IMR-90 (cell line): ENCODE data around the gene CCNJL. TPM values are rescaled to one million over a fixed set of nuclear protein-coding genes. Genes with fewer than 3 reads are reported as not detected.

Experiments used
- ATAC-seq: fragments of 200-7000 bp; cut with Tn5 transposase; 2 replicates; pipeline ENCODE4 v1.9.1; 2020; ENCODE audit warnings: low read depth, mild to moderate bottlenecking, moderate library complexity
- BruUV-seq: library from RNA; stranded (reverse); fragments of 400-500 nt; replicated peaks from 2 replicates; lab custom pipeline; 2021; lab: Mats Ljungman, UMichigan
- CTCF ChIA-PET: fragments of 300-600 bp; formaldehyde crosslinking; extraction: SDS; loops from one replicate; lab custom pipeline; 2021; ENCODE audit warnings: antibody characterized with exemption; lab: Yijun Ruan, JAX
- POLR2A ChIA-PET: fragments of 300-600 bp; sonication (Branson Sonifier 250); formaldehyde crosslinking; loops from one replicate; lab custom pipeline; 2022; ENCODE audit warnings: antibody characterized with exemption; ENCODE audit not compliant: unreplicated experiment; lab: Charles Lee
- DNase-seq: peaks from one replicate; pipeline ENCODE4 v3.0.0; 2013
- H2AFZ ChIP-seq: replicated peaks from 2 replicates; pipeline ENCODE3; 2013; ENCODE audit warnings: low read length, mild to moderate bottlenecking; ENCODE audit not compliant: poor library complexity
- H2AK5ac ChIP-seq: 2 replicates; pipeline ENCODE4 v1.6.1; 2013; ENCODE audit warnings: low read depth, low read length, inconsistent platforms
- H2AK9ac ChIP-seq: replicated peaks from 2 replicates; pipeline ENCODE3; 2013; ENCODE audit warnings: mild to moderate bottlenecking, low read depth, low read length, moderate library complexity; ENCODE audit not compliant: poor library complexity
- H2BK120ac ChIP-seq: 2 replicates; pipeline ENCODE4 v1.6.1; 2013; ENCODE audit warnings: low read depth, low read length, inconsistent platforms
- H2BK15ac ChIP-seq: 3 replicates; pipeline ENCODE4 v1.6.1; 2013; ENCODE audit warnings: low read depth, low read length, inconsistent platforms
- H2BK20ac ChIP-seq: 2 replicates; pipeline ENCODE4 v1.6.1; 2013; ENCODE audit warnings: low read depth, mild to moderate bottlenecking, inconsistent platforms, low read length, moderate library complexity
- H2BK5ac ChIP-seq: 2 replicates; pipeline ENCODE4 v1.6.1; 2013; ENCODE audit warnings: mild to moderate bottlenecking, low read depth, low read length, inconsistent platforms; ENCODE audit not compliant: poor library complexity, severe bottlenecking
- H3K14ac ChIP-seq: replicated peaks from 2 replicates; pipeline ENCODE4 v1.6.1; 2013; ENCODE audit warnings: low read depth, low read length, inconsistent platforms
- H3K18ac ChIP-seq: 2 replicates; pipeline ENCODE4 v1.6.1; 2013; ENCODE audit warnings: low read depth, low read length, control low read depth
- H3K23ac ChIP-seq: 2 replicates; pipeline ENCODE4 v1.6.1; 2013; ENCODE audit warnings: low read depth, low read length, inconsistent platforms
- H3K27ac ChIP-seq: 2 replicates; pipeline ENCODE4 v1.5.1; 2013; ENCODE audit warnings: mild to moderate bottlenecking, control low read depth, low read length; ENCODE audit not compliant: insufficient read depth
- H3K27me3 ChIP-seq: 2 replicates; pipeline ENCODE4 v1.6.1; 2013; ENCODE audit warnings: low read length; ENCODE audit not compliant: control insufficient read depth, insufficient read depth
- H3K36me3 ChIP-seq: 2 replicates; pipeline ENCODE4 v1.6.1; 2013; ENCODE audit warnings: low read length, mixed read lengths; ENCODE audit not compliant: control insufficient read depth, insufficient read depth
- H3K4ac ChIP-seq: 2 replicates; pipeline ENCODE4 v1.6.1; 2013; ENCODE audit warnings: low read depth, low read length, inconsistent platforms
- H3K4me1 ChIP-seq: 2 replicates; pipeline ENCODE4 v1.6.1; 2013; ENCODE audit warnings: low read length, mixed read lengths; ENCODE audit not compliant: control insufficient read depth, insufficient read depth
- H3K4me2 ChIP-seq: 2 replicates; pipeline ENCODE4 v1.6.1; 2013; ENCODE audit warnings: low read depth, mild to moderate bottlenecking, control low read depth, low read length, moderate library complexity
- H3K4me3 ChIP-seq: 2 replicates; pipeline ENCODE4 v1.5.1; 2013; ENCODE audit warnings: low read depth, mild to moderate bottlenecking, control low read depth, low read length, moderate library complexity; ENCODE audit not compliant: insufficient read depth
- H3K56ac ChIP-seq: 2 replicates; pipeline ENCODE4 v1.6.1; 2013; ENCODE audit warnings: low read length, inconsistent platforms; ENCODE audit not compliant: insufficient read depth; ENCODE audit errors: extremely low read depth
- H3K79me1 ChIP-seq, 2 experiments: 2 replicates each; pipeline ENCODE4 v1.6.1; 2013; ENCODE audit warnings: low read length in 2 of 2, inconsistent platforms in 1 of 2, low read depth in 1 of 2
- H3K9ac ChIP-seq: 2 replicates; pipeline ENCODE4 v1.6.1; 2013; ENCODE audit warnings: low read depth, low read length, control low read depth
- H3K9me1 ChIP-seq: 2 replicates; pipeline ENCODE4 v1.6.1; 2013; ENCODE audit warnings: low read length, inconsistent platforms; ENCODE audit not compliant: insufficient read depth
- H3K9me3 ChIP-seq: 2 replicates; pipeline ENCODE4 v1.6.1; 2013; ENCODE audit warnings: low read length; ENCODE audit not compliant: control insufficient read depth, insufficient read depth
- H4K20me1 ChIP-seq: 2 replicates; pipeline ENCODE4 v1.6.1; 2013; ENCODE audit warnings: low read length, inconsistent platforms; ENCODE audit not compliant: insufficient read depth
- H4K5ac ChIP-seq: 2 replicates; pipeline ENCODE4 v1.6.1; 2013; ENCODE audit warnings: mild to moderate bottlenecking, low read depth, low read length, control low read depth
- H4K8ac ChIP-seq, 2 experiments: 2 replicates each; pipeline ENCODE4 v1.6.1; 2013; ENCODE audit warnings: low read depth in 2 of 2, low read length in 2 of 2, control low read depth in 1 of 2, inconsistent platforms in 1 of 2
- H4K91ac ChIP-seq: 2 replicates; pipeline ENCODE4 v1.6.1; 2013; ENCODE audit warnings: low read depth, low read length, inconsistent platforms; ENCODE audit not compliant: insufficient read depth
- BHLHE40 ChIP-seq: fragments of 150-350 bp; IDR thresholded peaks from 2 replicates; pipeline ENCODE4 v1.6.1; 2016; ENCODE audit warnings: mild to moderate bottlenecking, low read depth, low read length
- MAFK ChIP-seq: IDR thresholded peaks from 2 replicates; pipeline ENCODE4 v1.6.1; 2012; ENCODE audit warnings: low read depth, low read length, improper control_type of control experiment
- RAD21 ChIP-seq: IDR thresholded peaks from 2 replicates; pipeline ENCODE4 v1.6.1; 2012; ENCODE audit warnings: low read length, improper control_type of control experiment
- SMC3 ChIP-seq: fragments of 150-350 bp; IDR thresholded peaks from 2 replicates; pipeline ENCODE4 v1.6.1; 2016; ENCODE audit warnings: low read depth, mild to moderate bottlenecking, antibody characterized with exemption, low read length, moderate library complexity
- WGBS, 2 experiments: methylation state at CpG; one replicate each; pipeline versions ENCODE4 v1.1.5 to v1.1.7; 2013; ENCODE audit warnings: missing lambda C conversion rate in 2 of 2; ENCODE audit not compliant: insufficient read length in 1 of 2; ENCODE audit errors: extremely low coverage in 2 of 2; 5-methylcytosine and 5-hydroxymethylcytosine counted together
- dilution Hi-C: fragments of 300-500 bp; cut with HindIII; formaldehyde crosslinking; loops from one replicate; pipeline ENCODE4 v1.14.3; 2018; ENCODE audit warnings: low sequenced_read_pairs; ENCODE audit not compliant: unreplicated experiment
- in situ Hi-C: fragments of 300-500 bp; cut with MboI; formaldehyde crosslinking; loops from 3 replicates; pipeline ENCODE4 v1.14.3; 2019; ENCODE audit warnings: low sequenced_read_pairs, inconsistent platforms, mixed read lengths
- intact Hi-C: fragments of 100-400 bp; cut with micrococcal nuclease; formaldehyde crosslinking; loops from 2 replicates; pipeline ENCODE4 v1.10.0; 2022
- polyA plus RNA-seq, 3 experiments: library from polyadenylated mRNA; depleted of rRNA; stranded (reverse); fragments of >200 nt; gene quantifications; 2 replicates each; pipeline ENCODE4 v1.2.3, GENCODE V29; 2012; ENCODE audit warnings: low replicate concordance in 1 of 3
- total RNA-seq: library from RNA; depleted of rRNA; stranded (reverse); fragments of >200 nt; gene quantifications from 2 replicates; pipeline ENCODE4 v1.2.3, GENCODE V29; 2012
- TF ChIP-seq, protein P1 (sequence below): fragments of 150-350 bp; IDR thresholded peaks from 2 replicates; pipeline ENCODE4 v1.6.1; 2016; ENCODE audit warnings: low read depth, mild to moderate bottlenecking, low read length, moderate library complexity, borderline replicate concordance
- TF ChIP-seq, protein P2 (sequence below): fragments of 150-350 bp; IDR thresholded peaks from 2 replicates; pipeline ENCODE4 v1.6.1; 2017; ENCODE audit warnings: mild to moderate bottlenecking, antibody characterized with exemption, low read length, low read depth
- TF ChIP-seq, protein P3 (sequence below): conservative IDR thresholded peaks from 2 replicates; pipeline ENCODE4 v1.5.1; 2012; ENCODE audit warnings: mild to moderate bottlenecking, low read depth, low read length, improper control_type of control experiment

CCNJL gene
- total and polyA plus RNA-seq, 2 of the 4 experiments (the other 2 are of a cell fraction): 2.0 to 3.8 TPM

DNA sequence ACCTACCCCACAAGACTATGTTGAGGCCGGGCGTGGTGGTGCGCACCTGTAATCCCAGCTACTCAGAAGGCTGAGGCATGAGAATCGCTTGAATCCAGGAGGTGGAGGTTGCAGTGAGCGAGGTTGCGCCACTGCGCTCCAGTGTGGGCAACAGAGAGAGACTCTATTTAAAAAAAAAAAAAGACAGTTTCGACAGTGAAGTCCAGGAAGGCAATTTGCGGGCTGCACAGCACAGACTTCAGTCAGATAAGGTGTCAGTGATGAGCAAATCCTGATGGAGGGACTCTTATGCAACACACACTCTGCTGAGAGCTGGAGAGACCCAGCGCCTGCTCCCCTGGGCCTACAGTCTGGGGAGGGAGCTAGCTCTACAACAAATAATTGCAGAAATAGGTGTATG lies 14.2 kb downstream of the CCNJL start:
- Histone ChIP-seq H2BK15ac (no peak overlapping the region), H3K9me3 (no peaks in the 10 kb centered on the region), H4K5ac (no peak overlapping the region), H2BK5ac (no peak overlapping the region), H2BK20ac (no peak overlapping the region), H3K27me3 (no peaks in the 10 kb centered on the region), H4K20me1 (no peaks in the 10 kb centered on the region; the same call in 1 of the 2 replicates), H3K79me1 (peaks cover 23 to 28% of the 10 kb centered on the region in 2 experiments), H3K56ac (no peak overlapping the region), H3K18ac (no peak overlapping the region), H3K4me2 (no peak overlapping the region), H2AFZ (no peak overlapping the region), H2AK5ac (no peak overlapping the region), H2BK120ac (no peak overlapping the region), H3K9me1 (peaks cover 4% of the 10 kb centered on the region; the same call in 1 of the 2 replicates), H4K8ac (no peak overlapping the region), H2AK9ac (no peak overlapping the region), H4K91ac (no peak overlapping the region), H3K4me3 (no peak overlapping the region), H3K27ac (no peak overlapping the region), H3K14ac (no peak overlapping the region), H3K23ac (no peak overlapping the region), H3K9ac (no peak overlapping the region), H3K4me1 (no peaks in the 10 kb centered on the region; the same call in 1 of the 2 replicates), H3K4ac (no peak overlapping the region), H3K36me3 (no peaks in the 10 kb centered on the region)
- in situ Hi-C loops: no loop called here
- TF ChIP-seq, protein P1, sequence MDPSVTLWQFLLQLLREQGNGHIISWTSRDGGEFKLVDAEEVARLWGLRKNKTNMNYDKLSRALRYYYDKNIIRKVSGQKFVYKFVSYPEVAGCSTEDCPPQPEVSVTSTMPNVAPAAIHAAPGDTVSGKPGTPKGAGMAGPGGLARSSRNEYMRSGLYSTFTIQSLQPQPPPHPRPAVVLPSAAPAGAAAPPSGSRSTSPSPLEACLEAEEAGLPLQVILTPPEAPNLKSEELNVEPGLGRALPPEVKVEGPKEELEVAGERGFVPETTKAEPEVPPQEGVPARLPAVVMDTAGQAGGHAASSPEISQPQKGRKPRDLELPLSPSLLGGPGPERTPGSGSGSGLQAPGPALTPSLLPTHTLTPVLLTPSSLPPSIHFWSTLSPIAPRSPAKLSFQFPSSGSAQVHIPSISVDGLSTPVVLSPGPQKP: no peak
- TF ChIP-seq, protein P2, sequence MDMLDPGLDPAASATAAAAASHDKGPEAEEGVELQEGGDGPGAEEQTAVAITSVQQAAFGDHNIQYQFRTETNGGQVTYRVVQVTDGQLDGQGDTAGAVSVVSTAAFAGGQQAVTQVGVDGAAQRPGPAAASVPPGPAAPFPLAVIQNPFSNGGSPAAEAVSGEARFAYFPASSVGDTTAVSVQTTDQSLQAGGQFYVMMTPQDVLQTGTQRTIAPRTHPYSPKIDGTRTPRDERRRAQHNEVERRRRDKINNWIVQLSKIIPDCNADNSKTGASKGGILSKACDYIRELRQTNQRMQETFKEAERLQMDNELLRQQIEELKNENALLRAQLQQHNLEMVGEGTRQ: no peak
- TF ChIP-seq SMC3: no peak
- TF ChIP-seq, protein P3, sequence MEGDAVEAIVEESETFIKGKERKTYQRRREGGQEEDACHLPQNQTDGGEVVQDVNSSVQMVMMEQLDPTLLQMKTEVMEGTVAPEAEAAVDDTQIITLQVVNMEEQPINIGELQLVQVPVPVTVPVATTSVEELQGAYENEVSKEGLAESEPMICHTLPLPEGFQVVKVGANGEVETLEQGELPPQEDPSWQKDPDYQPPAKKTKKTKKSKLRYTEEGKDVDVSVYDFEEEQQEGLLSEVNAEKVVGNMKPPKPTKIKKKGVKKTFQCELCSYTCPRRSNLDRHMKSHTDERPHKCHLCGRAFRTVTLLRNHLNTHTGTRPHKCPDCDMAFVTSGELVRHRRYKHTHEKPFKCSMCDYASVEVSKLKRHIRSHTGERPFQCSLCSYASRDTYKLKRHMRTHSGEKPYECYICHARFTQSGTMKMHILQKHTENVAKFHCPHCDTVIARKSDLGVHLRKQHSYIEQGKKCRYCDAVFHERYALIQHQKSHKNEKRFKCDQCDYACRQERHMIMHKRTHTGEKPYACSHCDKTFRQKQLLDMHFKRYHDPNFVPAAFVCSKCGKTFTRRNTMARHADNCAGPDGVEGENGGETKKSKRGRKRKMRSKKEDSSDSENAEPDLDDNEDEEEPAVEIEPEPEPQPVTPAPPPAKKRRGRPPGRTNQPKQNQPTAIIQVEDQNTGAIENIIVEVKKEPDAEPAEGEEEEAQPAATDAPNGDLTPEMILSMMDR: no peak
- TF ChIP-seq RAD21: no peak
- no peak for TF ChIP-seq BHLHE40
- TF ChIP-seq MAFK: no peak
- intact Hi-C loops: no loop called here
- no CpG with 5 or more reads among the region's 10 CpGs for WGBS, 2 experiments
- CTCF ChIA-PET: no interaction called here
- DNase-seq (no peak), ATAC-seq (no peak)
- no TSS peak for BruUV-seq
- POLR2A ChIA-PET: no interaction called here
- dilution Hi-C loops: no loop called here
